ENCODE results near the gene MMP27. TPM values are rescaled to one million over a fixed set of nuclear protein-coding genes. Genes with fewer than 3 reads are reported as not detected.

MMP27 gene
- total RNA-seq, 4 donors from 2014 or later, result 0.22 to 0.67 TPM; not detected in 2

- H3K27ac ChIP-seq, result no peak overlapping the region
- no peak for DNase-seq
- WGBS, 2 donors, result 90 to 92% methylated on average over 12 to 16 of the region's 16 CpGs
These were observed 51.8 kb downstream of the MMP27 start for GRCh38 chr11:102653744-102654291.

GRCh38 chr11:102647430-102647829 is 58.1 kb downstream of the MMP27 start:
- Histone ChIP-seq H3K9me3 (no peaks in the 10 kb centered on the region), H3K36me3 (no peaks in the 10 kb centered on the region), H3K27ac (no peak overlapping the region), H3K4me3 (replicated peaks in 1 of 3) (no peak overlapping the region), H3K27me3 (no peaks in the 10 kb centered on the region), H3K4me1 (no peaks in the 10 kb centered on the region)
- intact Hi-C loops (cut with DNase I), result no loop called here
- no peak for DNase-seq
- no peak for TF ChIP-seq POLR2A (IDR thresholded peaks at IDR 0.05)
- TF ChIP-seq CTCF (IDR thresholded peaks at IDR 0.05), result no peak

More at GRCh38 chr11:102653744-102654291, 51.8 kb downstream of the MMP27 start:
- H3K9me3 ChIP-seq, result no peaks in the 10 kb centered on the region
- TF ChIP-seq CTCF (IDR thresholded peaks at IDR 0.05), result no peak
- no peak for TF ChIP-seq POLR2A (IDR thresholded peaks at IDR 0.05)
- no peaks in the 10 kb centered on the region for H3K27me3 ChIP-seq
- no peaks in the 10 kb centered on the region for H3K36me3 ChIP-seq
- no peak overlapping the region for H3K4me3 ChIP-seq (replicated peaks in 1 of 3)
- no peaks in the 10 kb centered on the region for H3K4me1 ChIP-seq
- intact Hi-C loops (cut with DNase I), result no loop called here

- no peak for TF ChIP-seq CTCF (IDR thresholded peaks at IDR 0.05)
- no peak for TF ChIP-seq POLR2A (IDR thresholded peaks at IDR 0.05)
- Histone ChIP-seq H3K4me1 (no peaks in the 10 kb centered on the region), H3K27me3 (no peaks in the 10 kb centered on the region), H3K27ac (no peak overlapping the region), H3K9me3 (no peaks in the 10 kb centered on the region), H3K4me3 (replicated peaks in 1 of 3) (no peak overlapping the region), H3K36me3 (no peaks in the 10 kb centered on the region)
- DNase-seq, result no peak
- 83 to 88% methylated on average over 4 of the region's 4 CpGs for WGBS, 2 donors
- intact Hi-C loops (cut with DNase I), result no loop called here
These were observed 61.6 kb downstream of the MMP27 start for GRCh38 chr11:102643941-102644340.

Other genes starting within 250 kb of the MMP27 start
- gene MMP7, start 175.0 kb downstream of the MMP27 start, total RNA-seq, result 1 to 10 TPM in 1 of 4 donors, not detected in 3; 1.2 TPM
- not detected for gene MMP20, start 80.4 kb downstream of the MMP27 start, total RNA-seq
- gene MMP8, start 19.2 kb upstream of the MMP27 start, total RNA-seq, result under 1 TPM in 2 of 4 donors, not detected in 2; 0.24 to 0.45 TPM
- not detected for gene MMP10, start 74.9 kb upstream of the MMP27 start, total RNA-seq
- gene MMP1, start 92.4 kb upstream of the MMP27 start, total RNA-seq, result not detected
- gene MMP3, start 137.8 kb upstream of the MMP27 start, total RNA-seq, result 10 to 100 TPM in 1 of 4 donors, 1 to 10 TPM in 1, not detected in 2; 1.2 to 14.5 TPM
- not detected for gene MMP12, start 169.2 kb upstream of the MMP27 start, total RNA-seq
- not detected for gene MMP13, start 250.0 kb upstream of the MMP27 start, total RNA-seq

Data from thyroid gland (tissue), 4 donors.